GM06990 (cell line): ENCODE results near the gene TXNL1.

Experiments used
- DNase-seq: peaks from one replicate; pipeline ENCODE4 v3.0.0-alpha.2; 2011; ENCODE audit not compliant: insufficient read length; ENCODE audit errors: extremely low read depth
- H3K27me3 ChIP-seq: replicated peaks from 2 replicates; pipeline ENCODE4 v1.6.0; 2011; ENCODE audit warnings: low read length; ENCODE audit not compliant: control insufficient read depth, insufficient read depth
- H3K36me3 ChIP-seq: 2 replicates; pipeline ENCODE4 v1.5.1; 2011; ENCODE audit warnings: low read length; ENCODE audit not compliant: control insufficient read depth, insufficient read depth
- H3K4me3 ChIP-seq: replicated peaks from 2 replicates; pipeline ENCODE4 v1.5.1; 2011; ENCODE audit warnings: low read depth, mild to moderate bottlenecking, control low read depth, low read length
- CTCF ChIP-seq: IDR thresholded peaks from 2 replicates; pipeline ENCODE4 v1.5.1; 2011; ENCODE audit warnings: low read length, control low read depth, mild to moderate bottlenecking, inconsistent platforms; ENCODE audit not compliant: insufficient read depth, poor library complexity, severe bottlenecking

Gene TXNL1

GRCh38 chr18:56550121-56550520, 88.3 kb downstream of the TXNL1 start:
- no peak for TF ChIP-seq CTCF
- no peak for DNase-seq
- Histone ChIP-seq H3K4me3 (no peak overlapping the region), H3K27me3 (no peaks in the 10 kb centered on the region), H3K36me3 (no peaks in the 10 kb centered on the region)
